Measurements from ENCODE around the gene SFRP5.

The SFRP5 gene

DNA sequence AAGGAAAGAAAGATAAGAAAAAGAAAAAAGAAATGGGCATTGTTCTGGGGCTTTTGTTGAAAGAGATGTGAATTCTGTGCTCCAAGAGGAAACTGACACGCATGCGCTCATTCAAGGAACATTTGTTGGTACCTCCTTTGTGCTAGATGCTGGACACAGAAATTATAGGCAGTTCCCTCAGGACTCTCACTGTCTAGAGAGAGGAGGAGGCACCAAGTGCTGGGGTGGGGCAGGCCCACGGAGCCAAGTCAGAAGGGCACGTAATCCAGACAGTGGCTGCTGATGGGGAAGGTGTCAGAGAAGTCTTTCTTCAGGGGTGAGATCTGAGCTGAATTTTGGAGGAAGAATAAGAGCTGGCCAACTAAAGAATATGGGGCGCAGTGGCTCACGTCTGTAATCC is 37.8 kb downstream of the SFRP5 start:
- DNase-seq = no peak

GRCh38 chr10:97733256-97733655 is 38.5 kb downstream of the SFRP5 start:
- DNase-seq = no peak

DNA sequence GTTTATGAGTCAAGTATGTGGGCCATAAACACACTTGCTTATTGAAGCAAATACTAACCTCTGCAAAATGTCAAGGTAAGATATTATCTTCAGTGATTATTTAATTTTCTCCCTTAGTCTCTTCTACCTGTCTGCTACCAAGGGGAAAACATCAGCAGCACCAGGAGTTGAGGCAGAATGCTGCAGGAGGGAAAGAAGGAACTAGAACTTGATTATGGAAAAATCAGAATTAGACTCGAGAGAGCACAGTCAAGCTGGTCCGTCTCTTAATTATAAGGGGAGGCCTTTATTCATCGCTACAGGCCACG is 39.8 kb downstream of the SFRP5 start:
- DNase-seq = no peak

DNA sequence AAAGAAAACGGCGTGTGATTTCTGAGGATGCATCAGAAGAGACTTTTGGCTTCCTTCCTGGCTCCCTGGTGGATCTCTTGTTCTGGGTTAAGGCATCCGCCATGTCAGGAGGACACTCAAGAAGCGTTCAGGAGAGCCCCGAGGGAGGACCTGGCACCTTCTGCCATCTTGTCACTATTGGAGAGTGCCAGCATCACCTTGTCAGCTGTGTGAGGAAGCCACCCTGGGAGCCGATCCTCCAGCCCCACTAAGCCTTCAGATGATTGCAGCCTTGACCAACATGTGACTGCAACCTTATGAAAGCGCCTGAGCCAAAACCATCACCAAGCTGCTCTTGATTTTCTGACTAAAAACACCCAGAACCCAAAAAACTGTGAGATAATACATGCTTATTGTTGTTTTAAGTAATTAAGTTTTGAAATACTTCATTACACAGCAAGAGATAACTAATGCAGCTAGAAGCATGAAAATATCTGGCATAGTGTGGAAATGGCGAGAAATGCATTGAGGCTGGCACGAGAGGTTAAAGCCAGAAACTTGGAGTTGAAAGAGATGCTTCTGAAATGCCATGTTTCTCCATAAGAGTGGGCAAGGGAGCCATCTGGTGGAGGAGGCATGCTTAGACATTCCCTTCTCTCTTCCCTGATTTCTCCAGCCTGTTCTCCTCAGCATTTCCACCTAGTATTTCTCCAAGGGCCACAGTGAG is 40.3 kb downstream of the SFRP5 start:
- peak; percentile 52 for DNase-seq

GRCh38 chr10:97729014-97729413 is 42.8 kb downstream of the SFRP5 start:
- DNase-seq = no peak

DNA sequence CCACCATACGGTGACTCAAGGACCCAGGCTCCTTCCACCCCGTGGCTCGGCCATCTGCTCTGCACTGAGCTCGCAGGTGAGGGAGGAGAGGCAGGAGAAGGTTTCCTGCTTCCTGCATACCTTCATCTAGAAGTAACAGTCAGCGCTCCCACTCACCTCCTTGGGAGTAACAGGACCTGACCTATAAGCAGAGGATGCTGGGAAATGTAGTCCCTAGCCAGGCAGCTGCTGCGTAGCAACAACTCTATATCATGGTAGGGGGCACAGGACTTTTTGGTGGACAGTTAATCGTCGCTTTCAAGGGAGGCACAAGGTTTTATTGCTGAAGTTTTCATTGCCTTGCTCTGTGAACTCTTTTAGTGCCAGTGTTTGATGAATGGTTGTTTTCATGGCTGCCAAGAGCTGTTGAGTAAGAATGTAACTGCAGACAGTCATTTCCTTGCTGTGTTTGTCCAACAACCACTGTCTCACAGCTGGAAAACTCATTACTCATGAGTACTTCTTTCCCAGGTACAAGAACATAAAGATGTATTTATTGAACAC is 45.1 kb downstream of the SFRP5 start:
- DNase-seq = no peak

DNA sequence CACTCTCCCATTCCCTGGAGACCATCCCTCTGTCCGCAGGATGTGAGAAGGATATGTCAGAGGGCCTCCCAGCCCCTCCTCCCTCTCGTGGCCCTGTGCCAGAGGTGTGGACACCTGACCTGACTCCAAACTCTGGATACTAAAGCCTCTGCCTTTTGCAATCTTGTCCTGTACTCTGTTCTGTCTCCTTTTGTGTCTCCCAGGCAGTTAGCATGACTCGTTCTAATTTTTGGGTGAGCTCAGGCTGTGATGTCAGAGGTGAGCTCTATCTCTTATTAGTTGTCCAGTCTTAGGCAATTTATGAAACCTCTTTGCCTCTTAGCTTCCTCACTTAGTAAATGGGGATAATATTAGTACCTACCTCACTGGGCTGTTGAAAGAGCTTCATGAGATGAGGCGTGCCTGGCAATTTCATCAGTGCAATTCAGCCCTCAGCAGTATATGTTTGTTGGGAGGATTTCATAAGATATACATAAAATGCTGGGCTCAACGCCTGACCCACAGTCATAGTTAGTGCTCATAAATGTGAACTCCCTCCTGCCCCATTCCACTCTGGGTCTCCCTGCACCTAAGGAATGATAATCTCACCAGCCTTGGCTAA is 47.4 kb downstream of the SFRP5 start:
- DNase-seq = no peak

GRCh38 chr10:97723001-97723400 is 48.8 kb downstream of the SFRP5 start:
- no peak for DNase-seq

GRCh38 chr10:97721871-97722780 is 49.7 kb downstream of the SFRP5 start:
- DNase-seq = no peak

GRCh38 chr10:97719602-97720001 is 52.2 kb downstream of the SFRP5 start:
- no peak for DNase-seq

GRCh38 chr10:97718659-97719142 is 53.1 kb downstream of the SFRP5 start:
- DNase-seq = no peak

DNA sequence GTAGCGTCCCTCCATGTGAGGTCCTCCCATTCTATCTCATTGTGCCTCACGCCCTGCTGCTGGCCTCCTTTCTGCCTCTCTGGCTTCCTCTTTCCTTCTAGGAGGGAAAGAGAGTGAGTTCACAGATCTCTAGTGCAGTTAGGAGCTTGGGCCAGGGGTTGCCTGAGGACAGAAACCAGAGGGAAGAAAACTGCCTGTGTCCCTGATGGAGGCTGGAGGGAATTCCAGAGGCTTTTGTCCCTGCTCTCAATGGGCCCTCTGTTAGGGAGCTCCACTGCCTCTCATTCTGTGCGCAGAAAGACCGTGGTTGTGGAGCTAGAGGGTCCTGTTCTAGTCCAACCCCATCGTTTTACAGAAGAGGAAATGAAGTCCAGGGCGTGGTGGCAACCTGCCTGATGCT is 53.6 kb downstream of the SFRP5 start:
- DNase-seq = no peak

DNA sequence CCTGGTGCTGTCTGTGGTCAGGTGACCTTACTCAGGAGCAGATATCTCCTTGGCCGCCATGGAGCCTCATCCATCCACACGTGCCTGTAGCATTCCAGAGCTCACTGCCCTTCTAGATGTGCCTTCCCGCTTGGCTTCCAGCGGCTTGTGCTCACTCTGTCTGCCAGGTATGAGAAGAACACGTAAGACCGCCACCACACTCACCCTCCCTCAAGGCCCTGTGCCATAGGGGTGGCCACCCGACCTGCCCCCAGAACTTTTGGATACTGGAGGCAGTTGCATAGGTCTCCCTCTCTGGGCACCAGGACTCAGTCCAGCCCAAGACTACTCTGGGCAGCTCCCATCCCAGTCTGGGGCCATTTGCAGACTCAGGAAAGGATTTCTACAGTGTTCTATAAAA is 54.2 kb downstream of the SFRP5 start:
- no peak for DNase-seq
